GM13976 (cell line): ENCODE measurements around the gene KPNA2.
"Not testable (repeated sequence)": the region's sequence is repeated elsewhere in the genome, so short reads cannot be mapped to it uniquely, and the experiment has no call there.

Experiments used
- DNase-seq: peaks from one replicate; pipeline ENCODE4 v3.0.0; 2012; ENCODE audit warnings: low spot score
- CTCF ChIP-seq: IDR thresholded peaks from 2 replicates; pipeline ENCODE4 v1.5.1; 2012; ENCODE audit warnings: borderline replicate concordance, mild to moderate bottlenecking; ENCODE audit not compliant: insufficient read depth; ENCODE audit errors: extremely low read depth, missing control alignments, control extremely low read depth
- in situ Hi-C: fragments of 300-500 bp; cut with MboI; formaldehyde crosslinking; loops from one replicate; pipeline ENCODE4 v1.12.0; 2022; ENCODE audit warnings: low sequenced_read_pairs, mixed read lengths, inconsistent platforms; ENCODE audit not compliant: unreplicated experiment

The KPNA2 gene

GRCh38 chr17:68074279-68074678 lies 38.7 kb downstream of the KPNA2 start:
- no peak for DNase-seq
- no peak for TF ChIP-seq CTCF
- in situ Hi-C loops = no loop called here

- in situ Hi-C loops, DNase-seq: not testable (repeated sequence)
Observed at GRCh38 chr17:68075953-68076607, 40.5 kb downstream of the KPNA2 start.

- in situ Hi-C loops, DNase-seq: not testable (repeated sequence)
Observed at GRCh38 chr17:68077498-68077897, 42.0 kb downstream of the KPNA2 start.

- in situ Hi-C loops = no loop called here
- DNase-seq = no peak
- no peak for TF ChIP-seq CTCF
Observed at GRCh38 chr17:68080411-68081150, 45.0 kb downstream of the KPNA2 start.

- in situ Hi-C loops, DNase-seq: not testable (repeated sequence)
Observed at GRCh38 chr17:68081305-68082265, 46.0 kb downstream of the KPNA2 start.

- no peak for DNase-seq
- TF ChIP-seq CTCF = no peak
- in situ Hi-C loops = no loop called here
Observed at GRCh38 chr17:68085771-68086381, 50.3 kb downstream of the KPNA2 start.

GRCh38 chr17:68086666-68087065 lies 51.1 kb downstream of the KPNA2 start:
- DNase-seq, in situ Hi-C loops: not testable (repeated sequence)

- DNase-seq = not testable (repeated sequence)
Observed at GRCh38 chr17:68087131-68087623, 51.6 kb downstream of the KPNA2 start.

GRCh38 chr17:68087851-68088250 lies 52.3 kb downstream of the KPNA2 start:
- no peak for TF ChIP-seq CTCF
- DNase-seq = no peak
- in situ Hi-C loops = no loop called here

More at GRCh38 chr17:68087131-68087623, 51.6 kb downstream of the KPNA2 start:
- in situ Hi-C loops = not testable (repeated sequence)
